Measurements from ENCODE around the gene RNF215.

Gene RNF215

GRCh38 chr22:30357236-30357570 is 30.0 kb downstream of the RNF215 start:
- Histone ChIP-seq H3K9me3 (ENCODE audit: insufficient read depth, low read length) (no peaks in the 10 kb centered on the region), H4K20me1 (ENCODE audit: low read depth, low read length) (peaks cover 2% of the 10 kb centered on the region; the same call in 1 of the 2 replicates), H3K27me3 (ENCODE audit: low read length) (no peaks in the 10 kb centered on the region), H3K27ac (ENCODE audit: low read depth, low read length) (no peak overlapping the region), H3K9me2 (replicated peaks; ENCODE audit: insufficient read depth, low read length) (no peaks in the 10 kb centered on the region), H3K4me3 (ENCODE audit: insufficient read depth, low read length, poor library complexity, severe bottlenecking) (peak overlapping the region; percentile 95), H2AFZ (ENCODE audit: low read depth, low read length, severe bottlenecking) (peak overlapping the region; percentile 85), H3F3A (ENCODE audit: insufficient read depth) (no peaks in the 10 kb centered on the region), H3K4me2 (ENCODE audit: low read depth, low read length, poor library complexity, severe bottlenecking) (peak overlapping the region; percentile 79), H3K9ac (ENCODE audit: low read length) (peak overlapping the region; percentile 90), H3K36me3 (ENCODE audit: low read length) (no peaks in the 10 kb centered on the region), H3K79me2 (ENCODE audit: insufficient read depth, low read length) (peaks cover 37% of the 10 kb centered on the region)
- TF ChIP-seq EZH2phosphoT487 (conservative IDR thresholded peaks at IDR 0.05; ENCODE audit: low read length) (no peak), CTCF (IDR thresholded peaks at IDR 0.05; ENCODE audit: insufficient read depth, low read length, poor library complexity, severe bottlenecking) (no peak)

- Histone ChIP-seq H3K79me2 (ENCODE audit: insufficient read depth, low read length) (peaks cover 43% of the 10 kb centered on the region), H3K9me3 (ENCODE audit: insufficient read depth, low read length) (no peaks in the 10 kb centered on the region), H3K4me3 (ENCODE audit: insufficient read depth, low read length, poor library complexity, severe bottlenecking) (peak within 1 kb of the TSS; percentile 95), H3K27ac (ENCODE audit: low read depth, low read length) (peak within 1 kb of the TSS; percentile 63), H3K9ac (ENCODE audit: low read length) (peak within 1 kb of the TSS; percentile 90), H3K4me2 (ENCODE audit: low read depth, low read length, poor library complexity, severe bottlenecking) (peak within 1 kb of the TSS; percentile 79), H2AFZ (ENCODE audit: low read depth, low read length, severe bottlenecking) (peak within 1 kb of the TSS; percentile 85), H3F3A (ENCODE audit: insufficient read depth) (no peaks in the 10 kb centered on the region), H3K27me3 (ENCODE audit: low read length) (no peaks in the 10 kb centered on the region), H3K9me2 (replicated peaks; ENCODE audit: insufficient read depth, low read length) (no peaks in the 10 kb centered on the region), H3K36me3 (ENCODE audit: low read length) (no peaks in the 10 kb centered on the region), H4K20me1 (ENCODE audit: low read depth, low read length) (peaks cover 2% of the 10 kb centered on the region; the same call in 1 of the 2 replicates)
- TF ChIP-seq EZH2phosphoT487 (conservative IDR thresholded peaks at IDR 0.05; ENCODE audit: low read length): no peak
- no peak for TF ChIP-seq CTCF (IDR thresholded peaks at IDR 0.05; ENCODE audit: insufficient read depth, low read length, poor library complexity, severe bottlenecking)
These were observed 30.6 kb downstream of the RNF215 start, which contains the start of the genes CCDC157 and SF3A1 for GRCh38 chr22:30356449-30357235. CCDC157 (plus strand) TSS chr22:30357007; CDS start chr22:30366001, 8,994 bp downstream. SF3A1 (minus strand) TSS chr22:30356894; CDS start chr22:30356792, 102 bp downstream.

- TF ChIP-seq EZH2phosphoT487 (conservative IDR thresholded peaks at IDR 0.05; ENCODE audit: low read length) (no peak), CTCF (IDR thresholded peaks at IDR 0.05; ENCODE audit: insufficient read depth, low read length, poor library complexity, severe bottlenecking) (no peak)
- Histone ChIP-seq H3K79me2 (ENCODE audit: insufficient read depth, low read length) (peaks cover 51% of the 10 kb centered on the region), H3K4me3 (ENCODE audit: insufficient read depth, low read length, poor library complexity, severe bottlenecking) (no peak overlapping the region), H3K9ac (ENCODE audit: low read length) (no peak overlapping the region), H2AFZ (ENCODE audit: low read depth, low read length, severe bottlenecking) (no peak overlapping the region), H4K20me1 (ENCODE audit: low read depth, low read length) (peaks cover 2% of the 10 kb centered on the region; the same call in 1 of the 2 replicates), H3K36me3 (ENCODE audit: low read length) (peaks cover 5% of the 10 kb centered on the region; the same call in 1 of the 2 replicates), H3F3A (ENCODE audit: insufficient read depth) (no peaks in the 10 kb centered on the region), H3K27ac (ENCODE audit: low read depth, low read length) (no peak overlapping the region), H3K27me3 (ENCODE audit: low read length) (no peaks in the 10 kb centered on the region), H3K9me2 (replicated peaks; ENCODE audit: insufficient read depth, low read length) (no peaks in the 10 kb centered on the region), H3K4me2 (ENCODE audit: low read depth, low read length, poor library complexity, severe bottlenecking) (peak overlapping the region; percentile 79), H3K9me3 (ENCODE audit: insufficient read depth, low read length) (no peaks in the 10 kb centered on the region)
These were observed 32.6 kb downstream of the RNF215 start for GRCh38 chr22:30354644-30355043.

All from SU-DHL-6 (cell line).